Uterus (tissue), 4 donors: ENCODE results near the gene ABI3BP. TPM values are rescaled to one million over a fixed set of nuclear protein-coding genes. Genes with fewer than 3 reads are reported as not detected.

Experiments
- DNase-seq, 2 donors: peaks; one replicate each; pipeline ENCODE4 v3.0.0-alpha.2; 2019 to 2020
- H3K27ac ChIP-seq, 2 donors: fragments of 200-600 bp; sonication (generic); 1 replicate in 1 of 2; 2 replicates in 1 of 2; pipeline ENCODE4 v1.5.1; 2016 to 2018
- H3K27me3 ChIP-seq, 2 donors: fragments of 200-600 bp; sonication (generic); one replicate each; pipeline ENCODE4 v1.5.1; 2018 to 2019; ENCODE audit warnings: control low read depth in 1 of 2
- H3K36me3 ChIP-seq, 2 donors: fragments of 200-600 bp; sonication (generic); one replicate each; pipeline ENCODE4 v1.5.1; 2019; ENCODE audit warnings: control low read depth in 1 of 2
- H3K4me1 ChIP-seq, 2 donors: fragments of 200-600 bp; sonication (generic); one replicate each; pipeline ENCODE4 v1.5.1; 2018 to 2019; ENCODE audit warnings: control low read depth in 1 of 2
- H3K4me3 ChIP-seq, 2 donors: fragments of 200-600 bp; sonication (generic); 1 replicate in 1 of 2; 2 replicates in 1 of 2; pipeline ENCODE4 v1.5.1; 2018 to 2019; ENCODE audit warnings: mild to moderate bottlenecking in 1 of 2
- H3K9me3 ChIP-seq, 2 donors: fragments of 200-600 bp; sonication (generic); one replicate each; pipeline ENCODE4 v1.5.1; 2019; ENCODE audit warnings: control low read depth in 1 of 2
- CTCF ChIP-seq, 4 experiments: fragments of 200-600 bp in 2 of 4; fragments of 450-650 bp in 2 of 4; sonication (generic) in 2 of 4; IDR thresholded peaks; one replicate each; pipeline ENCODE4 v1.5.1; 2016 to 2019; ENCODE audit warnings: antibody characterized with exemption in 4 of 4, mild to moderate bottlenecking in 2 of 4, moderate library complexity in 1 of 4
- POLR2A ChIP-seq, 2 donors: fragments of 450-650 bp; IDR thresholded peaks; one replicate each; pipeline ENCODE4 v1.6.1; 2016; ENCODE audit warnings: antibody characterized with exemption in 2 of 2, mild to moderate bottlenecking in 1 of 2, moderate library complexity in 1 of 2
- intact Hi-C: fragments of 100-400 bp; cut with DNase I; formaldehyde crosslinking; loops from one replicate; pipeline ENCODE4 v1.15.1; 2023; ENCODE audit warnings: low total_unique reads
- total RNA-seq, 4 donors: library from RNA; depleted of rRNA in 3 of 4; stranded (reverse); fragments of >200 nt in 3 of 4; gene quantifications; one replicate each; pipeline versions ENCODE4 v1.1.0 to v1.2.4, GENCODE V29; 2014 to 2023
- donor health status: DM: yes; HTN: yes; CAD: no.

The ABI3BP gene
- total RNA-seq, 4 donors from 2014 or later = 38.8 to 156 (median 89.2) TPM

- Histone ChIP-seq H3K4me1 (no peaks in the 10 kb centered on the region), H3K27ac (peak overlapping the region; percentile 77 to 83), H3K36me3 (no peaks in the 10 kb centered on the region), H3K4me3 (no peak overlapping the region), H3K27me3 (no peaks in the 10 kb centered on the region), H3K9me3 (no peaks in the 10 kb centered on the region)
- intact Hi-C loops = no loop called here
- no peak for DNase-seq
- no peak for TF ChIP-seq POLR2A (IDR thresholded peaks at IDR 0.05)
- no peak for TF ChIP-seq CTCF (IDR thresholded peaks at IDR 0.05)
Measured at GRCh38 chr3:100984308-100984707, 8.9 kb downstream of the ABI3BP start.

- peak; percentile 59 to 79 for DNase-seq
- no peak for TF ChIP-seq POLR2A (IDR thresholded peaks at IDR 0.05)
- no peak for TF ChIP-seq CTCF (IDR thresholded peaks at IDR 0.05)
- no peaks in the 10 kb centered on the region for H3K4me1 ChIP-seq
- no peaks in the 10 kb centered on the region for H3K9me3 ChIP-seq
- intact Hi-C loops = no loop called here
- H3K36me3 ChIP-seq = no peaks in the 10 kb centered on the region
- no peaks in the 10 kb centered on the region for H3K27me3 ChIP-seq
- peak overlapping the region; percentile 77 to 83 for H3K27ac ChIP-seq
- peak overlapping the region in 1 of 2 donors; percentile 7 for H3K4me3 ChIP-seq
Measured at GRCh38 chr3:100982710-100983109, 10.5 kb downstream of the ABI3BP start.

GRCh38 chr3:100981164-100981911 lies 11.9 kb downstream of the ABI3BP start:
- Histone ChIP-seq H3K9me3 (no peaks in the 10 kb centered on the region), H3K4me3 (no peak overlapping the region), H3K4me1 (no peaks in the 10 kb centered on the region), H3K27ac (peak overlapping the region; percentile 77 to 83), H3K36me3 (no peaks in the 10 kb centered on the region), H3K27me3 (no peaks in the 10 kb centered on the region)
- no peak for TF ChIP-seq CTCF (IDR thresholded peaks at IDR 0.05)
- DNase-seq = peak in 1 of 2 donors; percentile 35
- intact Hi-C loops = no loop called here

GRCh38 chr3:100978011-100978659 lies 15.1 kb downstream of the ABI3BP start:
- no peak for DNase-seq
- H3K27ac ChIP-seq = peak overlapping the region; percentile 37 to 62
- no peaks in the 10 kb centered on the region for H3K9me3 ChIP-seq
- H3K36me3 ChIP-seq = no peaks in the 10 kb centered on the region
- H3K4me1 ChIP-seq = no peaks in the 10 kb centered on the region
- no peaks in the 10 kb centered on the region for H3K27me3 ChIP-seq
- intact Hi-C loops = no loop called here
- TF ChIP-seq CTCF (IDR thresholded peaks at IDR 0.05) (no peak), POLR2A (IDR thresholded peaks at IDR 0.05) (no peak)
- H3K4me3 ChIP-seq = no peak overlapping the region

GRCh38 chr3:100976611-100977010 lies 16.6 kb downstream of the ABI3BP start:
- TF ChIP-seq CTCF (IDR thresholded peaks at IDR 0.05) = no peak
- no peak for TF ChIP-seq POLR2A (IDR thresholded peaks at IDR 0.05)
- H3K27me3 ChIP-seq = no peaks in the 10 kb centered on the region
- H3K4me3 ChIP-seq = no peak overlapping the region
- H3K36me3 ChIP-seq = no peaks in the 10 kb centered on the region
- no peaks in the 10 kb centered on the region for H3K4me1 ChIP-seq
- H3K9me3 ChIP-seq = no peaks in the 10 kb centered on the region
- intact Hi-C loops = no loop called here
- H3K27ac ChIP-seq = no peak overlapping the region
- DNase-seq = no peak
